Raji (cell line): ENCODE results near the gene CGNL1.

Experiments
- POLR2A ChIP-seq: IDR thresholded peaks from 2 replicates; pipeline ENCODE4 v1.6.1; 2011; ENCODE audit warnings: low read depth, low read length, control low read depth; ENCODE audit not compliant: insufficient read depth

CGNL1 gene

DNA sequence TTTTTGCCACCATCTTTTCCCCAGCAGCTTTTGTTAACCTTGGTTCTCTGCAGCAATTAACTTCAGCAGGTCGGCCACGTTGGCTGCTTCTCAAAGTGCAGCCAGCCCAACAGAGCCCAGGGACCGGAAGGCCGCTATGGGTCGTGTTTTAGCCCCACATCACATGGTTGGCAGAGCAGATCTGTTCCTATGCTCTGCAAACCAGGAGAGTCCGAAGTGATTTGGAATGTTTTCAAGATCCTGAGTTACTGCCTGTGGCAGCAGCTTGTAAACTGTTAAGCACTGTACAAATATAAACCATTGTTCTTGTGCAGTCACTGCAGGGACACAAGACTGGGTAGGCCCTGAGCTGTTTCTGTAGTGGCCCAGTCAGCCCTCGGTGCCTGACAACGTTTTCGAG, 145.8 kb downstream of the CGNL1 start:
- TF ChIP-seq POLR2A = no peak

DNA sequence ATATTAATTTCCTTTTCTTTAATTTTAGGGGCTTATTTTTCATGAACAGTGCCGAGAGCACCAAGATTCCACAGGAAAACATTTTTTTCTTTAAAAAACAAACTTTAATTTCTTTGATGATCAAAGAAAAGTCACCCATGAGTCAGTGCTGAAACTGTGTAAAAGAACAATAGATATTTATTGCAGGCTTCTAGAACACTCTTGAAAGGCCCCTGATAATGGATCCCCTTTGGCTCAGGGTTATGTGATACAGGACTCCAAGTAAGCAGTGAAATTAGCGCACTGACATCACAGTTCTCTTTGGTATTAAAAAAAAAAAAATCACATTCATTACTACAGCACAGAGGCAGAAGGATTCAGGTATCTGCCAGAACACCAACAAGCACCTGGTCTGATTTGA, 149.3 kb downstream of the CGNL1 start:
- no peak for TF ChIP-seq POLR2A

DNA sequence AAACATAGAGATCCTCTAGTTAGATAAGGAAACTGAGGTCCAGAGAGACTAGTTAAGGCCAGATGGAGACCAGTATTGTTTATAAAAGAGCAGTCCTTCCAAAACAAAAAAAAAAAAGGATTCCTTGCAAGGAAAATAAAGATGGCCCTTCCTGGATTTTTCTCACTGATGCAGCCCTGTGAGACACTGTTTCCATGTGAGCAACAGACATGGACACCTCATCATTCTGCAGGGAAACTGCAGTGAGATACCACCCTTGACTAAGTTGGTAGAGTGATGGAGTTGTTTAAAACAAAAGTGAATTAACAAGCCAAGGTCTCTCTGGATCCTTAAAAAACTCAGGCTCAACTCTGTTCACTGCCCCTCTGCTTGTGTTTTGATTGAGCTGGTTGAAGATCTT, 149.8 kb downstream of the CGNL1 start:
- no peak for TF ChIP-seq POLR2A

DNA sequence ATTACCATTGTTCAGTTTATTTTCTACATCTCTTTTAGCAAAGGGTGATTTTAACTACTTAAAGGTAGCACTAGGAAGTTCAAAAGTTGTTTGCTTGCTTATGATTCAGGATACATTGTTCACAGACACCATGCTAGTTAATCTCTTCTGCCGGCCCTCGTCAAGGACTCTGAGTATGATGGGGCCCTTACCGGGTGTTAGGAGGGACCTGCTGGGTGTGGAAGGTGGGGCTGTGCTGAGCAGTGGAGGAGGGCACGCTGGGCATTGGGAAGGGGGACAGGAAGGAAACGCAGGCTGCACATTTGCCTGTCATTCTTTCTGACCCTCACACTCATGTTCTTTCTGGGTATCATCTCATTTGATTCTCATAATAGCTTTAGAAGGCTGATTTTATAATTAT, 150.3 kb downstream of the CGNL1 start:
- no peak for TF ChIP-seq POLR2A

DNA sequence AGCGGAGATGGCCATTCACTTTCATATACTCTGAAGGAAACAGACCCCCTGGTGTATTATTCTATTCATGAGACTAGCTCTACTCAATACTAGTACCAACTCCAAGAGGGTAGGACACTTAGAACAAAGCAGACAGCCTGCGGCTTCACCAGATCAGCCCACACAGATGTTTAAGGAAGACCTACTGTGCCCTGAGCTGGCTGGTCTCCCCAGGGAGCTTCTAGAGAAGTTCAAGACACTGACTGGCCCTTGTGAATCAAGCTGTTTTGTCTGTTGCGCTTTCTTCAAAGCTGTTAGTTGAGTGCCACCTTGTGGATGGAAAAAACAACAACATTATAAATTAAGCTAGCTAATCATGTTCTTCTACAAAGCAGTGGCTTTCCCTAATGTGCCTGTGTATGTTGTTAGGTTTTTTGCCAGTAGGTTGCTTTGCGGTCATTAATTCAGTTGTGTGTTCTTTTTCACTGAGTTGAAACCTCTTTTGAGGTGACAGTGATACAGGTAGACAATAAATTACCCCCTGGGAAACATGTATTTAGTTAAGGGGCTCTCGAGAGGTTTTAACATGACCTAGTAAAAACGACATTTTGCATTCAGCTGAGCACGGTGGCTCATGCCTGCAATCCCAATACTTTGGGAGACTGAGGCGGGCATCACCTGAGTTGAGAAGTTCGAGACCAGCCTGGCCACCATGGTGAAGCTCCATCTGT, 151.2 kb downstream of the CGNL1 start:
- no peak for TF ChIP-seq POLR2A

DNA sequence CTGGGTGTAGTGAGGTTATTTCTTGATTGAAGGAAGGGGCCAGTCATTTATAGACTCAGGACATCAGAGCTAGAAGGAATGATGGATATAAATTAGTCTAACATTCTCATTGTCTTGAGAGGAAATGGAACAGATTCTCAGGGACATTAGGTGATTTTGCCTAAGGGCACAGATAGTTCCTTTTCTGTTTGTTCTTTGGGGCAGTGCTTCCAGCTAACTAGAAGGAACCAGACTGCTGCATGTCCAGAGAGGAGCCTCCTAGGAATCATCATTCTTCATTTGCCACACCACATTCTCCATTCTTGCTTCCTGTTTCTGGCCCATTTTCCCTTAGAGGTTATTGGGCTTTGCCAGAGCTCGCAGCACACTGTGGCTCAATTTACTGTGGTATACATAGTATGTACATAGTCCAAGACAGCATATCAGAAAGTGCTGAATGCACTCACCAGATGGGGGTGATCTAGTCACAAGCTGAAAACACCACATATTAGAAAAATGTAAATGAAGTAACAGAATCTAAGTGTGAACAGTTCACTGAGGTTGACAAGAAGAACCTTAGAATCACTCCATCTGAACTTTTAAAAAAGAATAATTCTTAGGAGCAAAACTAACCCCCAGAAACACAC, 152.7 kb downstream of the CGNL1 start:
- no peak for TF ChIP-seq POLR2A

DNA sequence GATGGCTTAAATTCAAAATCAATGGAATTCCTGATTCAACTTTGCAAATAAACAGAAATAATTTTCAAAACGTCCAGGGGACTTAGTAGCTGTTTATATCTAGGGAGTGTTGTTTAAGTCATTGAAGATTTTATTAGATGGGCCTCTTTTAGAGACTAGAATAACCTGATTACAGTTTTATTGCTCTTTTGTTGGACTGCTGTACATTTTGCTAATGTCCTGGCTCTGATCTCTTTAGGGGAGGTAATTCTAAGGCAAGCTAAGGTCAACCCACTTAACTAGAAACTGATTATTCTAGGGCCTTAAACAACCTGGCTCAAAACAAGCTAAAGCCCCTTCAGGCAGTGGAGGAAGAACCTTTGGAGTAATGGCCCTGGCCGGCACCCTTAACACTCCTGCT, 153.4 kb downstream of the CGNL1 start:
- TF ChIP-seq POLR2A = no peak

DNA sequence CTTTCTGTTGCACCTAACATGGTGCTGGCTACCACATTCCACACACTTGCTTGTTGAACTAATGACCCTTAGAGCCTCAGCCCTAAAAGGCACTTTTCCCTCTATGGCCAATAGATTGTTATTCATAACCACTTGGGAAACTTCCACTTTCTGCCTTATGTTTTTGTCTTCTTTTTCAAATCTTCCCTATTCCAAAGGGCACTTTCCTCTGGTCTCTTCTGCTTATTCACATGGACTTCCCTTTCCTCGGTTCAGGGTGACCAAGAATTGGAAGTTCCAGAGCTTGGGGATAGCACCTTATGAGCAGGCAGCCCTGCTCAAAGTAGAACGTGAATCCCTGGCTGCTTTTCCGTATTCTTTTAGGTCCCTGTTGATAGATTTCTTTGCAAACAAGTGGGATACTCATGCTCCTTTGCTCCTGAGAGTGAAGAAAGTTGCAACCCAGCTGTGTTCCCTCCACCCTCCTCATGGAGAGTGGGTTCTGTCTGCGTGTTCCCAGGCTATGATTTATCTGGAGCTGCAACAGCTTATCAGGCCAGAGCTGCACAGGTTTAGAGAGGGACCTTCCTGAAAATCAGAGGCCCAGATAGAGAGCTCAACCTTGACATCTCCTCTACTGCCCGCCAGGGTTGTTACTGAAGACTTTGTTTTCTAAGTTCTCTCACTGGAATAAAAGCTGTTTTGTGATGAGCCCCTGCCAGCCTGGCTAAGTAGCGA, 156.6 kb downstream of the CGNL1 start:
- TF ChIP-seq POLR2A = no peak

DNA sequence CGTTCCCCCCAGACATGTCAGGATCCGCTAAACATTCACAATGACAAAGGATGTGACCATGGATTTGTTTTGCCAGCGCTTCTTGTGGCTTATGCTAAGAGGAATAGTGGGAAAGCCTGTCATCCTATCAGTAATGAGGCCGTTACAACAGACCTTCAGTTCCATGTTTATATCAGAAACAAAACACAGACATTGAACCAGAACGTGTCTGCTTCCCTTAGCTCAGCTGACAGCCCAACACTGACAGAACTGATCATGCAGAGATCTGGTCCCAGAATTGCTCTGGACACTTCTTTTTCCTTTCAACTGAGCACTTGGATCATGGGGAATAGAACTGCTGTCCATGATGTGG, 157.1 kb downstream of the CGNL1 start:
- TF ChIP-seq POLR2A = no peak

DNA sequence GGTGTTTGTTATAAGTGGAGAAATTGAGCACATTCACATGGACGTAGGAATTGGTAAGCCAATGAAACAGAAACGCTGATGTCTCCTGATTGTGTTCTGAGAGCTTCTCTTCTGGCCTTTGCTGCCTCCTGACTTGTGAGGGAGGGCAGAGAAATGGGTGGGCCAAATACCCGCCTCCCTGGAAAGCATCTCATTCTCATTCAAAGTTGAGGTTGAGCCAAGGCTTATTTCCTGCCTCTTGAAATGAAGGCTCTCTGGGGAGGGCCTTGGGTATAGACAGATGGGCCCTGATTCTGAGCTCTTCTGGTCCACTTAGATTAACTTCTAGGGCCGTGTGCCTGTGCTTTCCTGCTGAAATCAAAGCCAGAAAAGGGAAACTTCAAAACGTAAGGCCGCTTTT, 158.0 kb downstream of the CGNL1 start:
- no peak for TF ChIP-seq POLR2A

DNA sequence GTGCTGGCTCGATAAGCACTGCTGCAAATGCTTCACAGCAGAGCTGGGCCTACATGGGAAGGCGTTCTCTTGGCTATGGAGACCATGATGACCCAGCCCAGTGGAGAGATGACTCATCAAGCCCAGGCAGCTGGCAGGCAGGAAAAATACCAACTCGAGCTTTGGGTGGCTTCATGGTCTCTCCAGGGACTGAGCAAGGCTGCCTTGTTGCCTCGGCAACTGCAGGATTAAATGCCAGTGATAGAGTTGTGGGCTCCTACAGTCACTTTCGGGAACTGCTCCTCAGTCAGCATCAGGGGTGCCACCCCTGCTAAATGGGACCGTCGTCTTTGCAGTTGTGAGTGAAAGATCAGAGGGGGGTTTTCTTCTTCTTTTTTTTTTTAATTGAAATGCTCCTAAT, 160.8 kb downstream of the CGNL1 start:
- no peak for TF ChIP-seq POLR2A

DNA sequence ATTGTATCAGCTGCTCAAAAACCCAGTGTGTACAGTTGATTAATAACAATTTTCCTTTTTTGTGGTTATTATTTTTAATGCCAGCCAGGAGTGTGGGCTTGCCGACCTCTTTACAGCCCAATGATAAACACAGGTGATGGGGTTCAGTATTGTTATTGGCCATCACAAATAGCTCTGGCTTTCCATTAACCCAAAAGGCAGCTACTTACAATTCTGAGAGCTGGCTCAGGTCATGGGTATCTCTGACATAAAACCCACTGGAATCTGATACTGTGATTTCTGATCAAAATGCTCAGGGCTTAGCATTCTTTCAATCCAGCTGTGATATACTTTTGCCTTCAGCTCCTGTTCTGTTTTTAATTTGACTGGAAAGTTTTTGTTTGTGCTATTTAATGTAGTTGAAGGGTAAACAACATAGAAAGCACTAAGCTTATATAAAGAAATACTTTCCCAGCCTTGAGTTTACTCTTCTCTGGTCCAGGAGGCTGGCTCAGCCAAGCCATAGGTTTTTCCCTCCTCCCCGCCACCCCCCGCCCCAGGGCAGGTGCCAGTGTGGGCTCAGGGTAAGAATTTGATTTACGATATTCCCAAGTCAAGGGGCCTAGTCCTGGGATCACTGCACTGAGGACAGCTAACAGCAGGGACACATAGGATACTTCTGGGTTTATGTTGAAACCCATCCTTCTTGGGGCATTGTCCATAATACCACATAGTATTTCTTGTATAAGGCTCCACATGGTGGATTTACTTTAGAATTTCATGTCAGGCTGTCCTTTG, 161.4 kb downstream of the CGNL1 start:
- TF ChIP-seq POLR2A = no peak

DNA sequence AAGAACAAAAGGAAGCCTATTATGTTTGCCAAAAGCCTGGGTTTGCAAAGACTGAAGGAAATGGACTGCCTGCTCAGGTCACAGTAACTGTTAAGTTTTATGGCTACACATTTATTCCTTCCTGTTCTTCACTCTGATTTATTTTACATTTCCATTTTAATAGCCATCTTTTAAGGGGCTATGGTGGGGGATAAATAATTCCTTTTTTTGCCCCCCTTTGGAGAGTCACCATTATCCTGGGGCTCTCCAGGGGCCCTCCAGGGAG, 161.9 kb downstream of the CGNL1 start:
- no peak for TF ChIP-seq POLR2A

DNA sequence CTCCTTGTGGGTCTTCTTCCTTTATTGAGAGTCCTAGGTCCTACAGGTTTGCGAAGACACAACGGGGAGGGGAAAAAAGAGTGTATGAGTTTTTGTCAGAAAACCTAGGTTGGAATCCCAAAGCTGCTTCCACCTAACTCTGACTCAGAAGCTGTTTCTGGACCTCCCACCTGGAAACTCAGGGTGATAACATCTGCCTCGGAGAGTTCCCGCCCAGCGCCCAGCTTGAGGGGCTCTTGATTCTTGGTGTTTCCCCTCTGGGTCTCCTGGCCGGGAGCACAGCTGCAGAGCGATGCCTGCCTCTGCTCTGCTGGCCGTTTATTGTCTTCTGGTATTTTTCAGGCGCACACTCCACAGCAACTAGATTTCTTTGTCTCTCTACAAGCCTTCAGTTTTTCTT, 162.5 kb downstream of the CGNL1 start:
- no peak for TF ChIP-seq POLR2A

DNA sequence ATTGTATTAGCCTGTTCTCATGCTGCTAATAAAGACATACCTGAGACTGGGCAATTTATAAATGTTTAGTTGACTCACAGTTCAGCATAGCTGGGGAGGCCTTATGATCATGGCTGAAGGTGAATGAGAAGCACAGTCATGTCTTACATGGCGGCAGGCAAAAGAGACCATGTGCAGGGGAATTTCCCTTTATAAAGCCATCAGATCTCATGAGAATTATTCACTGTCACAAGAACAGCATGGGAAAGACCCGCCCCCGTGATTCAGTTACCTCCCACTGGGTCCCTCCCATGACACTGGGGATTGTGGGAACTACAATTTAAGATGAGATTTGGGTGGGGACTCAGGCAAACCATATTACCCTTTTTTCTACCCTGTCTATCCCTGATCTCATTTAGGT, 163.9 kb downstream of the CGNL1 start:
- TF ChIP-seq POLR2A = no peak

DNA sequence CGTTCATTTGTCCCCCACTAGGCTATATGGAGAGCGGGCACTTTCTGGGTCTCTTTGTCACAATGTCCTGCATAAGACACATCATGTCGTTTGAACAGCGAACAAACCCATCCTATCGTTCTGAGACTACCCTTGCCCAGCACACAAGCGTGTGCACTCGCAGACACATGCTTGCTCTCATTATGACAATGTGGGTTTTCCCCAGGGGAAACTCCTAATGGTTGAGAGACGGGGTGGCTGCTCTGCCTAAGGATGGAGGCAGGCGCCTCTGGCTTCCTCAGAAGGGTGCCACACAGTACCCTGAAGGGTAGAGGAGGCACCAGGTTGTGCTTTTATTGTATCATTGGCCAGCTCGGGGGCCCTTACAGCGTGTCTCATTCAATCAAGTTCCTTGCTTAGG, 164.4 kb downstream of the CGNL1 start:
- TF ChIP-seq POLR2A = no peak
